ENCODE measurements around the gene ZFHX3.

ZFHX3 gene

GRCh38 chr16:72811876-72812275, 236.1 kb downstream of the ZFHX3 start:
- no peak for DNase-seq

- DNase-seq: no peak
Observed at GRCh38 chr16:72811188-72811720, 236.7 kb downstream of the ZFHX3 start.

- no peak for DNase-seq
Observed at GRCh38 chr16:72810480-72810879, 237.4 kb downstream of the ZFHX3 start.

GRCh38 chr16:72809446-72809845, 238.5 kb downstream of the ZFHX3 start:
- DNase-seq: no peak

GRCh38 chr16:72808754-72809153, 239.2 kb downstream of the ZFHX3 start:
- no peak for DNase-seq

GRCh38 chr16:72807245-72807644, 240.7 kb downstream of the ZFHX3 start:
- DNase-seq: no peak

GRCh38 chr16:72805486-72805885, 242.4 kb downstream of the ZFHX3 start:
- DNase-seq: no peak

- no peak for DNase-seq
Observed at GRCh38 chr16:72800524-72801161, 247.3 kb downstream of the ZFHX3 start.

GRCh38 chr16:72798264-72798663, 249.7 kb downstream of the ZFHX3 start:
- DNase-seq: no peak

- DNase-seq: no peak
Observed at GRCh38 chr16:72797621-72798020, 250.3 kb downstream of the ZFHX3 start.

GRCh38 chr16:72796222-72796621, 251.7 kb downstream of the ZFHX3 start:
- no peak for DNase-seq

GRCh38 chr16:72794986-72795385, 252.9 kb downstream of the ZFHX3 start:
- DNase-seq: no peak

GRCh38 chr16:72794319-72794718, 253.6 kb downstream of the ZFHX3 start:
- no peak for DNase-seq

- DNase-seq: no peak
Observed at GRCh38 chr16:72793716-72794115, 254.2 kb downstream of the ZFHX3 start.

- DNase-seq: no peak
Observed at GRCh38 chr16:72793017-72793416, 254.9 kb downstream of the ZFHX3 start.

GRCh38 chr16:72791786-72792185, 256.1 kb downstream of the ZFHX3 start:
- DNase-seq: no peak

GRCh38 chr16:72789921-72790320, 258.0 kb downstream of the ZFHX3 start:
- DNase-seq: no peak

GRCh38 chr16:72789465-72789864, 258.5 kb downstream of the ZFHX3 start:
- no peak for DNase-seq

GRCh38 chr16:72788269-72788809, 259.6 kb downstream of the ZFHX3 start:
- DNase-seq: no peak

- no peak for DNase-seq
Observed at GRCh38 chr16:72787514-72788268, 260.2 kb downstream of the ZFHX3 start.

GRCh38 chr16:72787130-72787513, 260.8 kb downstream of the ZFHX3 start:
- DNase-seq: no peak

GRCh38 chr16:72786606-72787005, 261.3 kb downstream of the ZFHX3 start:
- DNase-seq: no peak

- no peak for DNase-seq
Observed at GRCh38 chr16:72785886-72786285, 262.0 kb downstream of the ZFHX3 start.

- DNase-seq: no peak
Observed at GRCh38 chr16:72785171-72785570, 262.8 kb downstream of the ZFHX3 start.

Measured in NCI-H1048 (cell line).